Ishikawa (cell line): ENCODE data around the gene TNFRSF1A.

Source experiments
- CEBPB ChIP-seq: IDR thresholded peaks from 2 replicates; pipeline ENCODE4 v1.6.1; 2012
- CREB1 ChIP-seq: IDR thresholded peaks from 2 replicates; pipeline ENCODE4 v1.6.1; 2012; ENCODE audit warnings: low read depth
- EGR1 ChIP-seq: IDR thresholded peaks from 2 replicates; pipeline ENCODE4 v1.6.1; 2012
- EP300 ChIP-seq: IDR thresholded peaks from 2 replicates; pipeline ENCODE4 v1.6.1; 2012; ENCODE audit warnings: borderline replicate concordance
- FOXM1 ChIP-seq: IDR thresholded peaks from 2 replicates; pipeline ENCODE4 v1.6.1; 2012; ENCODE audit warnings: low read depth, borderline replicate concordance
- NFIC ChIP-seq: IDR thresholded peaks from 2 replicates; pipeline ENCODE4 v1.6.1; 2012
- RAD21 ChIP-seq: IDR thresholded peaks from 2 replicates; pipeline ENCODE4 v1.6.1; 2012; ENCODE audit warnings: low read depth
- TAF1 ChIP-seq: IDR thresholded peaks from 2 replicates; pipeline ENCODE4 v1.6.1; 2012; ENCODE audit warnings: low read depth, mild to moderate bottlenecking
- TCF12 ChIP-seq: IDR thresholded peaks from 2 replicates; pipeline ENCODE4 v1.6.1; 2012; ENCODE audit warnings: low read depth
- TEAD4 ChIP-seq: IDR thresholded peaks from 2 replicates; pipeline ENCODE4 v1.6.1; 2012
- YY1 ChIP-seq: IDR thresholded peaks from 2 replicates; pipeline ENCODE4 v1.6.1; 2012; ENCODE audit warnings: low read depth
- ZBTB7A ChIP-seq: IDR thresholded peaks from 2 replicates; pipeline ENCODE4 v1.6.1; 2012; ENCODE audit warnings: low read depth
- TF ChIP-seq, protein P1 (sequence below): IDR thresholded peaks from 2 replicates; pipeline ENCODE4 v1.6.1; 2012; ENCODE audit warnings: low read depth, mild to moderate bottlenecking
- TF ChIP-seq, protein P2 (sequence below): IDR thresholded peaks from 2 replicates; pipeline ENCODE4 v1.6.1; 2012
- TF ChIP-seq, protein P3 (sequence below): IDR thresholded peaks from 2 replicates; pipeline ENCODE4 v1.6.1; 2012

The TNFRSF1A gene

DNA sequence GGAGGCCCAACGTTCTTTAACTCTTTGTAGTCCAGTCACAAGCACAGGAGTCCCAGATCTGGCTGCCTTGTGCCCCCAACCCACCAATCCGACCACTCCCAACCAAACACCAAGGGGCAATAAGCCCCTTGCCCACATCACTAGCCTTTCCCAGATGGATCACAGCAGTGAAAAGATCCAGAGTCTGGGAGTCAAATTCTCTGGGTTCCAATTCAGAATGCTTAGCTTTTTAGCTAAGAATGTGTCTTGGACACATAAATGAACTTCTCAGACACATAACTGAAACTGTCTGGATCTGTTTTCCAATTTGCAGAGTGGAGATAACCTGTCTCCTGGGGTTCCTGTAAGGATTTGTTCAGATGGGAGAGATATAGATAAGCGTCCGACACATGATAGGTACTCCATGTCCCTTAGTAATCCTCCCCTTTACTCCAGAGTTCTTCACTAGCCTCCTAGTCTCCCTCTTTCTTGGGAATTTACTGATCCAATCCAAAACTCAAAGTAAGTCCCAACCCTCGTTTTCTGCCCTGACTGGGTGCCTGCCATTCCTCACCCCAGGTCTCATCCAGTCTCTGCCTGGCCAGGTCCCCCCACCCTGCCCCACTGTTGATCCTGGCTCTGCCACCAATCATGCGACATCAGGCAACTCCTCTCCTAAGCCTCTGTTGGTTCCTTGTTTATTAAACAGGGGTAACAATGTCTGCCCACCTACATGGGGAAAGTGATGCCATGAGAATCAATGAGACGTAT is 439 bp upstream of the TNFRSF1A start:
- no peak for TF ChIP-seq EGR1
- no peak for TF ChIP-seq NFIC
- no peak for TF ChIP-seq EP300
- no peak for TF ChIP-seq TEAD4
- TF ChIP-seq CREB1: no peak
- no peak for TF ChIP-seq TCF12
- 0 out of 2 replicates have a peak, but pooled peaks have one; percentile 8 for TF ChIP-seq FOXM1

DNA sequence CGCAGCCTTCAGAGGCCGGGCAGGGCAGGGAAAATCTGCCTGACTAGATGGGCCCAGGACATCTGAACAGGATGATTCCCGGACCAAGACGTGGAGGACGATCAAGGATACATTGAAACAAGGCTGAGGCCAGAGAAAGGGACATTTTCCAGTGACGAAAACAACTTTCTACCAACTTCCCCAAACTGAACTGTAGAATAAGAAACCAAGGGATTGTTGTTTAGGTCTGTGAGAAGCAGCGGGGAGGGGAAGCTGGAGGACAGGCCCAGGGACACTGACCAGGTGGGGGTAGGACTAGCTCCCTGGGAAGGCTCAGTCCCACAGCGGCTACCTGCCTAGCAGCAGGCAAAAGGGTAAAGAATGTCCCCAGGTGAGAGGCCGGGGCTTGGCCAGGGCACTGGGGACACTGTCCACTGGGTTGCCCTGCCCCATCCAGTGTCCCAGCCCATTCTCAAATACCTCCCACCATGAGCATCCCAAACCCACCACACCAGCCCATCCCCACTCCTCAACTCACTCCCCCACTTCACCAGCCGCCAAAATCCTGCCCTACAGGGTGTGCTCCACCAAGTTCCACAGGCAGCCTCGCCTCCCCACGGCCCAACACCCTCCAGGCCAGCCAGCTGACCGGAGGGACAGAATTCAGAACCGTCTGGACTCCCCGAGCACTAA is 995 bp downstream of the TNFRSF1A start:
- TF ChIP-seq TAF1 (peak; percentile 11; the same call in 1 of the 2 replicates), RAD21 (no peak), EP300 (no peak), ZBTB7A (no peak), NFIC (no peak)

DNA sequence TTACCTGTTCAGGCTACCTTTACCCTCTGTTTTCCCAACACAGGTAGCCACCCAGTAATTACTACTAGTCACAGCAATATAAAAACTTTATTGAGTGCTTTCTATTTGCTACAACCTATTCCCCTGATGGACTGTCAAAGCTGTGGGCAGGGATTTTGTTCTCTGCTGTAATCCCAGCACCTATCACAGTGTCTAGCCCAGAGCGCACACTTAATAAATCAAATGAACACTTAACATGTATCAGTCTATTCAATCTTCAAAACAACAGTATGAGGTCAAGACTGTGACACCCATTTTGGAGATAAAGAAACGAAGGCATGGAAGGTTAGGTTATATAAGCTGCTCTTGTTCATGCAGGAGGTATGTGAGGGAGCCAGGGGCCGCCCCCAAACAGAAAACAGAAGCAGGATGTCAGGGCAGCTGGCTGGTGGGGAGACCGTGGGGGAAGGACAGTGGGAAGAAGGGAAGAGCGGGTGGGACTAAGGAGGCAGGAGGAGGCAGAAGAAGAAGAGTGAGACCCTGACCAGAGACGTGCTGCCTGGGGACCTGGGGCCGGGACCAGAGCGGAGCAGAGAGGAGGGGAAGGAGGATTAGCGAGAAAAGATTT is 1.7 kb downstream of the TNFRSF1A start:
- TF ChIP-seq ZBTB7A: 0 out of 2 replicates have a peak, but pooled peaks have one; percentile 38
- TF ChIP-seq, protein P1, sequence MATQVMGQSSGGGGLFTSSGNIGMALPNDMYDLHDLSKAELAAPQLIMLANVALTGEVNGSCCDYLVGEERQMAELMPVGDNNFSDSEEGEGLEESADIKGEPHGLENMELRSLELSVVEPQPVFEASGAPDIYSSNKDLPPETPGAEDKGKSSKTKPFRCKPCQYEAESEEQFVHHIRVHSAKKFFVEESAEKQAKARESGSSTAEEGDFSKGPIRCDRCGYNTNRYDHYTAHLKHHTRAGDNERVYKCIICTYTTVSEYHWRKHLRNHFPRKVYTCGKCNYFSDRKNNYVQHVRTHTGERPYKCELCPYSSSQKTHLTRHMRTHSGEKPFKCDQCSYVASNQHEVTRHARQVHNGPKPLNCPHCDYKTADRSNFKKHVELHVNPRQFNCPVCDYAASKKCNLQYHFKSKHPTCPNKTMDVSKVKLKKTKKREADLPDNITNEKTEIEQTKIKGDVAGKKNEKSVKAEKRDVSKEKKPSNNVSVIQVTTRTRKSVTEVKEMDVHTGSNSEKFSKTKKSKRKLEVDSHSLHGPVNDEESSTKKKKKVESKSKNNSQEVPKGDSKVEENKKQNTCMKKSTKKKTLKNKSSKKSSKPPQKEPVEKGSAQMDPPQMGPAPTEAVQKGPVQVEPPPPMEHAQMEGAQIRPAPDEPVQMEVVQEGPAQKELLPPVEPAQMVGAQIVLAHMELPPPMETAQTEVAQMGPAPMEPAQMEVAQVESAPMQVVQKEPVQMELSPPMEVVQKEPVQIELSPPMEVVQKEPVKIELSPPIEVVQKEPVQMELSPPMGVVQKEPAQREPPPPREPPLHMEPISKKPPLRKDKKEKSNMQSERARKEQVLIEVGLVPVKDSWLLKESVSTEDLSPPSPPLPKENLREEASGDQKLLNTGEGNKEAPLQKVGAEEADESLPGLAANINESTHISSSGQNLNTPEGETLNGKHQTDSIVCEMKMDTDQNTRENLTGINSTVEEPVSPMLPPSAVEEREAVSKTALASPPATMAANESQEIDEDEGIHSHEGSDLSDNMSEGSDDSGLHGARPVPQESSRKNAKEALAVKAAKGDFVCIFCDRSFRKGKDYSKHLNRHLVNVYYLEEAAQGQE: no peak

DNA sequence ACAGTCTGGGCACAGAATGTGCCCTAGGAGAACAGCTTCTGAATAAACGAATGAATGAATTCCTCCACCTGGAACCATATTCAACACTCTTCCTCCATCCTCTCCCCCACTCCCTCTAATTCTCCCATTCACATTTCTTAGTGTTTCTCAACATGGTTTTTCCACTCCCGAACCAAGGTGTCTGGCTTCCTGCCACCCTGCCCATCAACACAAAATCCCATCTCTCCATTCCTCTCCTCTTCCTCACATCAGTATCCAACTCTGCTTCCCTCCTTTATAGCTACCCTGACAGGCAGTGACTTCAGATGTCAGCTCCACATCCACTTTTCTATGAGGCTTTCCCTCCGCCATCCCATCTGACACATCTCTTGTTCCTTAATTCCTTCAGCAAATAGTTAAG is 2.9 kb downstream of the TNFRSF1A start:
- no peak for TF ChIP-seq CEBPB

DNA sequence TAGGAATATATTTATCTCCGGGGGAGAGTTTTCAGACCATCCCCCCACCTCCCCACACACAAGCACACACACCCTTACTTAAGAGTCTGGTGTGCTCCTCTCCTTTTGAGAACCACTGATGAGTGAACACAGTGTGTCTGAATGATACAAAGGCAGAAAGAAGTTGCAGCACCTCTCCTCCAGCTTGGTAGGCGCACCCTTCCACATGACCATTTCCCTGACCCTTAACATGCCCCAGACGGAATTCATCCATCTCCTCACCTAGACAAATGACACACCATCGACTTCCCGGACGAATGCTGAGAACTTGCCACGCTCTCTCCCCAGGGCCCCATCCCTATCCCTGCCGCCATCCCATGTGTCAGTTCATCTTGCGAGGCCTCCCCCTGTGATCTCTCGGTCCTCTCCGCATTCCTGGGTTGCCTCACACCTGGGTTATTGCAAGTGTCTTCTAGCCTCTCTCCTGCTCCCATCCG is 3.9 kb downstream of the TNFRSF1A start:
- no peak for TF ChIP-seq TCF12
- TF ChIP-seq CREB1: no peak
- TF ChIP-seq, protein P2, sequence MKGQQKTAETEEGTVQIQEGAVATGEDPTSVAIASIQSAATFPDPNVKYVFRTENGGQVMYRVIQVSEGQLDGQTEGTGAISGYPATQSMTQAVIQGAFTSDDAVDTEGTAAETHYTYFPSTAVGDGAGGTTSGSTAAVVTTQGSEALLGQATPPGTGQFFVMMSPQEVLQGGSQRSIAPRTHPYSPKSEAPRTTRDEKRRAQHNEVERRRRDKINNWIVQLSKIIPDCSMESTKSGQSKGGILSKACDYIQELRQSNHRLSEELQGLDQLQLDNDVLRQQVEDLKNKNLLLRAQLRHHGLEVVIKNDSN: no peak
- TF ChIP-seq EGR1: no peak
- TF ChIP-seq YY1: no peak
- TF ChIP-seq, protein P1: no peak
- TF ChIP-seq FOXM1: no peak
- TF ChIP-seq NFIC: no peak
- no peak for TF ChIP-seq ZBTB7A
- no peak for TF ChIP-seq TEAD4
- TF ChIP-seq RAD21: no peak
- TF ChIP-seq, protein P3, sequence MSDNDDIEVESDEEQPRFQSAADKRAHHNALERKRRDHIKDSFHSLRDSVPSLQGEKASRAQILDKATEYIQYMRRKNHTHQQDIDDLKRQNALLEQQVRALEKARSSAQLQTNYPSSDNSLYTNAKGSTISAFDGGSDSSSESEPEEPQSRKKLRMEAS: no peak

DNA sequence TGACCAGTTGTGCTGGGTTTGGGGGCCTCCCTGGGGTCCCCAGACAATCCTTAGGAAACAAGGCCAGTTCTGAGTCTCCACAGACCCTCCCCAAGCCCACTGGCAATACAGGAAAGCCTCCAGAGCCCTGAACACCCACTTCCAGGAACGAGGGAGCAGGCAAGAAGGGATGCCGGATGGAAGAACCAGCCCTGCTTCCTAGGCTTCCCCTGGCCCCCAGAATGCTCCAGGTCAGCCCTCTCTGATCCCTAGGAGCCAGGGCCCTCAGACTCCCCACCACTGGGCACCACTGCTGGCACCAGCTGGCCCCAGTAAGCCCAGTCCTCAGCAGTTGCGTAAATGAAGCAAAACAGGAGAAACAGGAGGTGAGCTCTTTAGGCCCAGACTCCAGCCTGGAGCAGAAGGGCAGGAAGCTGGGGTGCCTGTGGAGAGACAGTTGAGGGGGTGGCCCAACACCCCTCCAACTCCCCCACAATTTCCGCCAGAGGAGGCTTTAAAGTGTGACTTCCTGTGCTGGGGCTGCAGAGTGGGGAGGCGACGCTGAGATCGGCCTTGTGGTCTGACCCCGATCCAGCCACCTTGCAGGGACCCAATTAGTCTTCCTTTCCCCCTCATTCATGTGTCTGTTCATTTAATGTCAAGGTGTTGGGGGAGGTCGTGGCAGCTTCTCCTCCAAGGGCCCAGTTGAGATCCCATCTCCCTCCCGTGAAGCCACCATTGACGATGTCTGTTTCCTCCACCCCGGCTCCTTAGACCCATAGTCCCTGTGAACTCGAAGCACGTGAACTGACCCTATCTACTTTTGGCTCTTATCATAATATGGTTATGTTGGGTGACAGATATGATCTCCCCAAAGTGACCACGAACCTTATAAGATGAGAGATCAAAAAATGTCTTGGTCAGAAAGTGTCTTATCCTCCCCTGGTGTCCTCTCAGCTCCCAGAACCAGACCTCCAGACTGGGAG is 4.7 kb downstream of the TNFRSF1A start:
- TF ChIP-seq CEBPB (peak; percentile 65; the same call in 1 of the 2 replicates), TAF1 (0 out of 2 replicates have a peak, but pooled peaks have one; percentile 24), TEAD4 (no peak), YY1 (no peak), NFIC (no peak), ZBTB7A (peak; percentile 65)
- TF ChIP-seq, protein P3: no peak
- TF ChIP-seq, protein P2: no peak
